Calu3 (cell line): ENCODE data around the gene MLH3. TPM values are rescaled to one million over a fixed set of nuclear protein-coding genes. Genes with fewer than 3 reads are reported as not detected.
A peak's percentile ranks its signal among the peaks of the same experiment; 100 is the strongest.

ENCODE experiments used
- BruUV-seq: library from RNA; stranded (reverse); fragments of 400-500 nt; replicated peaks from 2 replicates; lab custom pipeline; 2021; lab: Mats Ljungman, UMichigan
- CTCF ChIA-PET: fragments of 300-600 bp; sonication (Branson Sonifier 250); formaldehyde crosslinking; loops from one replicate; lab custom pipeline; 2022; ENCODE audit warnings: antibody characterized with exemption; lab: Charles Lee
- DNase-seq: peaks from one replicate; pipeline ENCODE4 v3.0.0; 2022
- H3K27ac Mint-ChIP-seq: one replicate; pipeline ENCODE4 v1.8.0; 2022; ENCODE audit warnings: mixed read lengths; ENCODE audit not compliant: unreplicated experiment
- H3K27me3 Mint-ChIP-seq: one replicate; pipeline ENCODE4 v1.8.0; 2022; ENCODE audit warnings: mixed read lengths; ENCODE audit not compliant: unreplicated experiment
- H3K36me3 Mint-ChIP-seq: one replicate; pipeline ENCODE4 v1.8.0; 2022; ENCODE audit warnings: mild to moderate bottlenecking, moderate library complexity, mixed read lengths; ENCODE audit not compliant: insufficient read depth, unreplicated experiment
- H3K4me1 Mint-ChIP-seq: one replicate; pipeline ENCODE4 v1.8.0; 2022; ENCODE audit warnings: mild to moderate bottlenecking, low read depth, mixed read lengths; ENCODE audit not compliant: unreplicated experiment
- H3K4me3 Mint-ChIP-seq: one replicate; pipeline ENCODE4 v1.8.0; 2022; ENCODE audit warnings: mild to moderate bottlenecking, low read depth, moderate library complexity, mixed read lengths; ENCODE audit not compliant: unreplicated experiment
- H3K9me3 Mint-ChIP-seq: one replicate; pipeline ENCODE4 v1.8.0; 2022; ENCODE audit warnings: low read depth, mixed read lengths; ENCODE audit not compliant: unreplicated experiment
- CTCF ChIP-seq: fragments of 200-600 bp; IDR thresholded peaks from one replicate; pipeline ENCODE4 v1.8.0; 2022; ENCODE audit warnings: antibody characterized with exemption; ENCODE audit not compliant: unreplicated experiment
- intact Hi-C: fragments of 100-400 bp; cut with micrococcal nuclease; formaldehyde crosslinking; loops from one replicate; pipeline ENCODE4 v1.10.0; 2022; ENCODE audit not compliant: unreplicated experiment
- total RNA-seq: library from RNA; stranded (reverse); gene quantifications from 2 replicates; pipeline ENCODE4 v1.2.3, GENCODE V29; 2022

Gene MLH3
- total RNA-seq, 1 experiment from 2014 or later = 24.7 TPM

- no peak for TF ChIP-seq CTCF
- no peak overlapping the region for H3K4me3 Mint-ChIP-seq
- no peaks in the 10 kb centered on the region for H3K4me1 Mint-ChIP-seq
- H3K27me3 Mint-ChIP-seq = no peaks in the 10 kb centered on the region
- CTCF ChIA-PET = no interaction called here
- intact Hi-C loops = no loop called here
- no peaks in the 10 kb centered on the region for H3K9me3 Mint-ChIP-seq
- H3K36me3 Mint-ChIP-seq = peaks cover 25% of the 10 kb centered on the region
- DNase-seq = no peak
- no TSS peak for BruUV-seq
- H3K27ac Mint-ChIP-seq = no peak overlapping the region
Measured at GRCh38 chr14:75090353-75090752, 39.1 kb upstream of the MLH3 start.

GRCh38 chr14:75088566-75089373 is 37.5 kb upstream of the MLH3 start:
- Mint-ChIP-seq H3K36me3 (peaks cover 17% of the 10 kb centered on the region), H3K27ac (no peak overlapping the region), H3K9me3 (no peaks in the 10 kb centered on the region), H3K4me1 (no peaks in the 10 kb centered on the region), H3K27me3 (no peaks in the 10 kb centered on the region), H3K4me3 (no peak overlapping the region)
- peak; percentile 64 for DNase-seq
- CTCF ChIA-PET = interaction anchor here (0.7 to 2.3 kb wide), 4 partner anchors 143 to 228 kb away, joined by 3 to 15 read pairs (median 6); no protein-coding TSS in a partner anchor
- no TSS peak for BruUV-seq
- peak; percentile 68 for TF ChIP-seq CTCF
- intact Hi-C loops = loop anchor here (1.0 to 10.0 kb wide), 4 partner anchors 64 to 228 kb away; no protein-coding TSS in a partner anchor

DNA sequence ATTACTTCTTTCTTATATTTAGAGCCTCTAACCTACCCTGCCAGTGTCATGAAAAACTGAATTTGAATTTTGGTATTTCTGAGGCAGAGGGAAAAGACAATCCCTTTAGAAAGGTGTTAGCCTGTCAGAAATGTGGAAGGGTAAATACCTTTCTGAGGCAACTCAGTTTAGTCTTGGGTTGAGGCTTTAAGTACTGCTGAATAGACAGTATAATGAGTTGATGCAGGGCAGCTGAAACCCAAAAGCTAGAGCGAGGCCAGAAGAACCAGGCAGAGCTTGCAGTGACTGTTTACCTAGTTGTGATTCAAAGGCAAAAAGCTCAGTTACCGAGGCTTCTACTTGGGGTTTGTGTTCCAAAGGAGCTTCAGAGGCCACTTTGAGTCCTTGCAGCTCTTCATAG is 36.9 kb upstream of the MLH3 start:
- DNase-seq = no peak
- intact Hi-C loops = loop anchor here (1.0 to 10.0 kb wide), 4 partner anchors 63 to 227 kb away; no protein-coding TSS in a partner anchor
- H3K27ac Mint-ChIP-seq = no peak overlapping the region
- CTCF ChIA-PET = interaction anchor here (0.7 to 2.3 kb wide), 3 partner anchors 142 to 227 kb away, joined by 4 to 15 read pairs (median 8); no protein-coding TSS in a partner anchor
- no peak overlapping the region for H3K4me3 Mint-ChIP-seq
- TF ChIP-seq CTCF = no peak
- no peaks in the 10 kb centered on the region for H3K27me3 Mint-ChIP-seq
- no peaks in the 10 kb centered on the region for H3K4me1 Mint-ChIP-seq
- H3K36me3 Mint-ChIP-seq = peaks cover 13% of the 10 kb centered on the region
- BruUV-seq = no TSS peak
- H3K9me3 Mint-ChIP-seq = no peaks in the 10 kb centered on the region

DNA sequence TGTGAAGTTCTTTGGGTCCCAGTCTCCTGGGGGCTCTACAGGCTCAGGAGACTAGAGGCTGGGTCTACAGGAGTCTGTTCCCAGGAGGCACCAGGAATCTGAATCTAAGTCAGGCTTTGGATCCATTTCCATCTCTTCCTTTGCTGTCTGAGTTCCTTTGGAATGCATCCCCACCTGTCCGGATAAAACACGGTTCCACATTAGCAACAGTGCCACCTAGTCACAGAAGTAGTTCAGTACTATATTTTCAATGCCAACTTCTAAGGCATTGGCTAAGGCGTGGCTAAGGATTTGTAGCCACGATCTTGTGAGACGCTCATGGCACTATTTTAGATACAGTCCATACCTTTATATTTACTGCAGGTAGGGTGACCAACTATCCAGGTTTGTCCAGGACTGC is 33.2 kb upstream of the MLH3 start:
- intact Hi-C loops = loop anchor here (10.0 kb wide), 1 partner anchor 60 kb away; no protein-coding TSS in a partner anchor
- CTCF ChIA-PET = no interaction called here
- H3K27ac Mint-ChIP-seq = no peak overlapping the region

More for the DNA sequence above, 33.2 kb upstream of the MLH3 start:
- no peaks in the 10 kb centered on the region for H3K4me1 Mint-ChIP-seq
- peak; percentile 15 for TF ChIP-seq CTCF
- peaks cover 13% of the 10 kb centered on the region for H3K36me3 Mint-ChIP-seq
- DNase-seq = no peak
- H3K4me3 Mint-ChIP-seq = no peak overlapping the region
- H3K9me3 Mint-ChIP-seq = no peaks in the 10 kb centered on the region
- no peaks in the 10 kb centered on the region for H3K27me3 Mint-ChIP-seq
- BruUV-seq = no TSS peak
